Measurements from ENCODE around the gene DCAF4L1. TPM values are rescaled to one million over a fixed set of nuclear protein-coding genes. Genes with fewer than 3 reads are reported as not detected.

Gene DCAF4L1
- polyA plus RNA-seq, 1 donor (not counting 4 experiments of a cell fraction or from before 2014, with no cell fraction given): 0.75 TPM

DNA sequence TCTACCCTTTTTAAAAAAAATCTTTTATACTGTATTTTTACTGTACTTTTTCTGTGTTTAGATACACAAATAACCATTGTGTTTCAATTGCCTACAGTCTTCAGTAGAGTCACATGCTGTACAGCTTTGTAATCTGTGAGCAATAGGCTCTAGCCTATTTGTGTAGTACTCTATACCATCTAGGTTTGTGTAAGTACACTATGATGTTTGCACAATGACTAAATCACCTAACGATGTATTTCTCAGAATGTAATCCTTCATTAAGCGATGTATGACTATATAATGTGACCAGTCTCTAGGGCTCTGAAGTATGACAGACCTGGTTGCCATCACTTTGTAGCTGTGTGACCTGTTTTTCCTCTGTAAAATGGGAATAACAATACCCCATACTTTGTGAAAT, 14.2 kb upstream of the DCAF4L1 start:
- Histone ChIP-seq H3K9me1 (ENCODE audit: control insufficient read depth, extremely low read depth, insufficient read depth, low read length) (no peaks in the 10 kb centered on the region), H3K79me2 (ENCODE audit: control insufficient read depth, insufficient read depth, low read length) (no peaks in the 10 kb centered on the region), H2AFZ (ENCODE audit: control insufficient read depth, low read length) (no peak overlapping the region), H3K36me3 (ENCODE audit: control insufficient read depth in 2 of 2, extremely low read depth in 1 of 2, insufficient read depth in 2 of 2, low read length in 2 of 2) (no peaks in the 10 kb centered on the region), H3K27ac (ENCODE audit: control insufficient read depth, insufficient read depth, low read length) (no peak overlapping the region), H3K27me3 (ENCODE audit: control insufficient read depth, extremely low read depth, insufficient read depth, low read length) (no peaks in the 10 kb centered on the region), H3K9ac (ENCODE audit: control insufficient read depth, extremely low read depth, insufficient read depth, low read length) (no peak overlapping the region), H3K4me1 (ENCODE audit: control insufficient read depth, extremely low read depth, insufficient read depth, low read length) (no peaks in the 10 kb centered on the region), H3K4me3 (ENCODE audit: control insufficient read depth in 2 of 3, extremely low read depth in 1 of 3, insufficient read depth in 2 of 3, low read depth in 1 of 3, low read length in 3 of 3) (no peak overlapping the region), H3K4me2 (ENCODE audit: control insufficient read depth, extremely low read depth, insufficient read depth, low read depth, low read length) (no peak overlapping the region), H3K9me3 (ENCODE audit: control insufficient read depth, low read depth, low read length) (no peaks in the 10 kb centered on the region), H4K20me1 (ENCODE audit: control insufficient read depth, extremely low read depth, insufficient read depth, low read length) (no peaks in the 10 kb centered on the region)
- dilution Hi-C loops (cut with MboI; ENCODE audit: extremely low pct_ligation_motif_present, low sequenced_read_pairs): no loop called here
- FAIRE-seq (no peak), DNase-seq (ENCODE audit: low read depth, low spot score) (no peak)
- TF ChIP-seq, protein P1, sequence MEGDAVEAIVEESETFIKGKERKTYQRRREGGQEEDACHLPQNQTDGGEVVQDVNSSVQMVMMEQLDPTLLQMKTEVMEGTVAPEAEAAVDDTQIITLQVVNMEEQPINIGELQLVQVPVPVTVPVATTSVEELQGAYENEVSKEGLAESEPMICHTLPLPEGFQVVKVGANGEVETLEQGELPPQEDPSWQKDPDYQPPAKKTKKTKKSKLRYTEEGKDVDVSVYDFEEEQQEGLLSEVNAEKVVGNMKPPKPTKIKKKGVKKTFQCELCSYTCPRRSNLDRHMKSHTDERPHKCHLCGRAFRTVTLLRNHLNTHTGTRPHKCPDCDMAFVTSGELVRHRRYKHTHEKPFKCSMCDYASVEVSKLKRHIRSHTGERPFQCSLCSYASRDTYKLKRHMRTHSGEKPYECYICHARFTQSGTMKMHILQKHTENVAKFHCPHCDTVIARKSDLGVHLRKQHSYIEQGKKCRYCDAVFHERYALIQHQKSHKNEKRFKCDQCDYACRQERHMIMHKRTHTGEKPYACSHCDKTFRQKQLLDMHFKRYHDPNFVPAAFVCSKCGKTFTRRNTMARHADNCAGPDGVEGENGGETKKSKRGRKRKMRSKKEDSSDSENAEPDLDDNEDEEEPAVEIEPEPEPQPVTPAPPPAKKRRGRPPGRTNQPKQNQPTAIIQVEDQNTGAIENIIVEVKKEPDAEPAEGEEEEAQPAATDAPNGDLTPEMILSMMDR (optimal IDR thresholded peaks at IDR 0.05 in 1 of 3, IDR thresholded peaks at IDR 0.05 in 1 of 3, conservative IDR thresholded peaks at IDR 0.05 in 1 of 3; ENCODE audit: extremely low read depth in 1 of 3, insufficient read depth in 2 of 3, low read length in 3 of 3): no peak
- no peak for TF ChIP-seq EZH2 (IDR thresholded peaks at IDR 0.05; ENCODE audit: low read length)

- no peak overlapping the region for H2AFZ ChIP-seq (ENCODE audit: control insufficient read depth, low read length)
- no peak overlapping the region for H3K27ac ChIP-seq (ENCODE audit: control insufficient read depth, insufficient read depth, low read length)
- no peaks in the 10 kb centered on the region for H3K36me3 ChIP-seq (ENCODE audit: control insufficient read depth in 2 of 2, extremely low read depth in 1 of 2, insufficient read depth in 2 of 2, low read length in 2 of 2)
- dilution Hi-C loops (cut with MboI; ENCODE audit: extremely low pct_ligation_motif_present, low sequenced_read_pairs): no loop called here
- H4K20me1 ChIP-seq (ENCODE audit: control insufficient read depth, extremely low read depth, insufficient read depth, low read length): no peaks in the 10 kb centered on the region
- TF ChIP-seq, protein P1 (optimal IDR thresholded peaks at IDR 0.05 in 1 of 3, IDR thresholded peaks at IDR 0.05 in 1 of 3, conservative IDR thresholded peaks at IDR 0.05 in 1 of 3; ENCODE audit: extremely low read depth in 1 of 3, insufficient read depth in 2 of 3, low read length in 3 of 3): no peak
- DNase-seq (ENCODE audit: low read depth, low spot score) (no peak), FAIRE-seq (no peak)
- H3K79me2 ChIP-seq (ENCODE audit: control insufficient read depth, insufficient read depth, low read length): no peaks in the 10 kb centered on the region
- no peak overlapping the region for H3K9ac ChIP-seq (ENCODE audit: control insufficient read depth, extremely low read depth, insufficient read depth, low read length)
- no peaks in the 10 kb centered on the region for H3K9me3 ChIP-seq (ENCODE audit: control insufficient read depth, low read depth, low read length)
- no peaks in the 10 kb centered on the region for H3K4me1 ChIP-seq (ENCODE audit: control insufficient read depth, extremely low read depth, insufficient read depth, low read length)
- H3K4me2 ChIP-seq (ENCODE audit: control insufficient read depth, extremely low read depth, insufficient read depth, low read depth, low read length): no peak overlapping the region
- no peaks in the 10 kb centered on the region for H3K27me3 ChIP-seq (ENCODE audit: control insufficient read depth, extremely low read depth, insufficient read depth, low read length)
- H3K4me3 ChIP-seq (ENCODE audit: control insufficient read depth in 2 of 3, extremely low read depth in 1 of 3, insufficient read depth in 2 of 3, low read depth in 1 of 3, low read length in 3 of 3): no peak overlapping the region
- no peaks in the 10 kb centered on the region for H3K9me1 ChIP-seq (ENCODE audit: control insufficient read depth, extremely low read depth, insufficient read depth, low read length)
Observed at GRCh38 chr4:41969671-41970070, 11.9 kb upstream of the DCAF4L1 start.
